ENCODE measurements around the gene BNC2.

Gene BNC2

DNA sequence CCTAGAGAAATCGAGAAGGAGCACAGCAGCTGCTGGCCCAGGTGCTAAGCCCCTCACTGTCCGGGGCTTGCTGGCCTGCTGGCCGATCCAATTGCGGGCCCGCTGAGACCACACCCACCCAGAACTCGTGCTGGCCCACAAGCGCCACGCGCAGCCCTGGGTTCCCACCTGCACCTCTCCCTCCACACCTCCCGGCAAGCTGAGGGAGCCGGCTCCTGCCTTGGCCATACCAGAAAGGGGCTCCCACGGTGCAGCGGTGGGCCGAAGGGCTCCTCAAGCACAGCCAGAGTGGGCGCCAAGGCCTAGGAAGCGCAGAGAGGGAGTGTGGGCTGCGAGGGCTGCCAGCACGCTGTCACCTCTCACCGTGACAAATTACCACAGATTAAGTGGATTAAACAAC, 6.8 kb upstream of the BNC2 start:
- Histone ChIP-seq H3K4me2 (ENCODE audit: low read length) (no peak overlapping the region), H3K27me3 (ENCODE audit: insufficient read depth, low read length) (no peaks in the 10 kb centered on the region), H3K36me3 (ENCODE audit: insufficient read depth, low read length) (no peaks in the 10 kb centered on the region), H3K9me2 (ENCODE audit: low read depth, low read length) (no peaks in the 10 kb centered on the region), H3K9me3 (ENCODE audit: low read length) (no peaks in the 10 kb centered on the region), H4K20me1 (ENCODE audit: insufficient read depth, low read length) (no peaks in the 10 kb centered on the region), H3K4me3 (ENCODE audit: low read depth, low read length, poor library complexity, severe bottlenecking) (no peak overlapping the region), H3F3A (ENCODE audit: insufficient read depth, low read length) (no peaks in the 10 kb centered on the region), H2AFZ (ENCODE audit: low read length) (no peak overlapping the region), H3K4me1 (ENCODE audit: insufficient read depth, low read length, severe bottlenecking) (no peaks in the 10 kb centered on the region), H3K79me2 (ENCODE audit: insufficient read depth, low read length) (no peaks in the 10 kb centered on the region), H3K27ac (ENCODE audit: low read depth, low read length, poor library complexity, severe bottlenecking) (no peak overlapping the region), H3K9ac (ENCODE audit: low read length) (no peak overlapping the region)
- TF ChIP-seq EZH2 (IDR thresholded peaks at IDR 0.05; ENCODE audit: borderline replicate concordance, low read length) = no peak
- TF ChIP-seq CTCF (IDR thresholded peaks at IDR 0.05; ENCODE audit: low read length) = no peak

GRCh38 chr9:16873126-16873802, 2.8 kb upstream of the BNC2 start:
- Histone ChIP-seq H3K27me3 (ENCODE audit: insufficient read depth, low read length) (no peaks in the 10 kb centered on the region), H2AFZ (ENCODE audit: low read length) (no peak overlapping the region), H3K4me1 (ENCODE audit: insufficient read depth, low read length, severe bottlenecking) (no peaks in the 10 kb centered on the region), H3K9ac (ENCODE audit: low read length) (no peak overlapping the region), H3K4me2 (ENCODE audit: low read length) (no peak overlapping the region), H3K9me2 (ENCODE audit: low read depth, low read length) (no peaks in the 10 kb centered on the region), H4K20me1 (ENCODE audit: insufficient read depth, low read length) (no peaks in the 10 kb centered on the region), H3K9me3 (ENCODE audit: low read length) (no peaks in the 10 kb centered on the region), H3K79me2 (ENCODE audit: insufficient read depth, low read length) (no peaks in the 10 kb centered on the region), H3K4me3 (ENCODE audit: low read depth, low read length, poor library complexity, severe bottlenecking) (no peak overlapping the region), H3K36me3 (ENCODE audit: insufficient read depth, low read length) (no peaks in the 10 kb centered on the region), H3F3A (ENCODE audit: insufficient read depth, low read length) (no peaks in the 10 kb centered on the region), H3K27ac (ENCODE audit: low read depth, low read length, poor library complexity, severe bottlenecking) (no peak overlapping the region)
- TF ChIP-seq EZH2 (IDR thresholded peaks at IDR 0.05; ENCODE audit: borderline replicate concordance, low read length) (no peak), CTCF (IDR thresholded peaks at IDR 0.05; ENCODE audit: low read length) (no peak)

DNA sequence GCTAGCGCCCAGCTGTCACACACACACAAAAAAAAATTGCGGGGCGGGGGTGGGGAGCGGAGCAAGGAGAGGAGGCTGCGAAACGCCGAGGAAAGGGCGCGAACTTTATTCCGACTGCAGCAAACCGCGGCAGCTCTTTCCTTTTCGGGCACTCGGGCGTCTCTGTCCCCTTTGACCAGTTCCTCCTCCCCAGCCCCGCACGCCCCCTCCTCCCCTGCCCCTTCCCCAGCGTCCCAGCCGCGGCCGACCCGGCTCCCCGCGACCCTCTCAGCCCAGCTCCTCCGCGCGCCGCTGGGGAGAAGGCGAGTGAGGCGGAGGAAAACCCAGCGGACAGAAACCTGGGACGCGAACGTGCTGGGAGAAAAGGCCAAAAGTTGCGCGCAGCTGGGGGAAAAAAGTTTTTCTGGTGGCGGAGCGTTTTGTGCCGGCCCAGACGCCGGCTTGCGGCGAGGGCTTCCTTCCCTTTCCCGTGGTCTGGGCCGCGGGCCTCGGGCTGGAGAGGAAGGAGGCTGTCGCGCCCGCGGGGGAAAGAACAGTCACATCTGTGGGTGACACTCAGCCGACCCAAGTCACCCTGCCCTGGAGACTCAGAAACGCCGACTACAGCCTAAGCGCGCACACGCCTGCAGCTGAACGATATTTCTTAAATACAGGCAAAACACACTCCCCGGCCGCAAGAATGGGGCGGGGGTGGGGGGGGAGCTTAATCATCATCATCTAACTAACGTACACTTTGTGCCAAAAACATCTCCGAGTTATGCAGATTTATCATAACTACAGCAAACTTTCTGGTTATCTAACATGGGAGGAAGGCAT, 1.1 kb upstream of the BNC2 start:
- H3K9me3 ChIP-seq (ENCODE audit: low read length) = no peaks in the 10 kb centered on the region
- H3K4me1 ChIP-seq (ENCODE audit: insufficient read depth, low read length, severe bottlenecking) = no peaks in the 10 kb centered on the region
- no peaks in the 10 kb centered on the region for H3F3A ChIP-seq (ENCODE audit: insufficient read depth, low read length)
- no peak overlapping the region for H3K4me2 ChIP-seq (ENCODE audit: low read length)
- H4K20me1 ChIP-seq (ENCODE audit: insufficient read depth, low read length) = no peaks in the 10 kb centered on the region
- H3K9me2 ChIP-seq (ENCODE audit: low read depth, low read length) = no peaks in the 10 kb centered on the region
- H3K27ac ChIP-seq (ENCODE audit: low read depth, low read length, poor library complexity, severe bottlenecking) = no peak overlapping the region
- no peak overlapping the region for H3K9ac ChIP-seq (ENCODE audit: low read length)
- no peaks in the 10 kb centered on the region for H3K27me3 ChIP-seq (ENCODE audit: insufficient read depth, low read length)
- H2AFZ ChIP-seq (ENCODE audit: low read length) = no peak overlapping the region
- H3K79me2 ChIP-seq (ENCODE audit: insufficient read depth, low read length) = no peaks in the 10 kb centered on the region
- H3K36me3 ChIP-seq (ENCODE audit: insufficient read depth, low read length) = no peaks in the 10 kb centered on the region
- no peak overlapping the region for H3K4me3 ChIP-seq (ENCODE audit: low read depth, low read length, poor library complexity, severe bottlenecking)
- no peak for TF ChIP-seq EZH2 (IDR thresholded peaks at IDR 0.05; ENCODE audit: borderline replicate concordance, low read length)
- TF ChIP-seq CTCF (IDR thresholded peaks at IDR 0.05; ENCODE audit: low read length) = no peak
